ACC112 (cell line): ENCODE measurements around the gene LLCFC1.

Source experiments
- H2AFZ ChIP-seq: fragments of 200-600 bp; sonication (generic); one replicate; pipeline ENCODE4 v1.6.0; 2017; ENCODE audit warnings: antibody characterized with exemption, low read length; ENCODE audit not compliant: unreplicated experiment
- H3K27ac ChIP-seq: fragments of 200-600 bp; sonication (generic); 2 replicates; pipeline ENCODE4 v1.5.1; 2014; ENCODE audit warnings: low read depth, mild to moderate bottlenecking, antibody characterized with exemption, low read length, moderate library complexity
- H3K27me3 ChIP-seq: fragments of 200-600 bp; sonication (generic); 2 replicates; pipeline ENCODE4 v1.6.1; 2014; ENCODE audit warnings: mild to moderate bottlenecking, antibody characterized with exemption, low read length, moderate library complexity, mixed read lengths; ENCODE audit not compliant: insufficient read depth
- H3K36me3 ChIP-seq: fragments of 200-600 bp; sonication (generic); 2 replicates; pipeline ENCODE4 v1.6.1; 2016; ENCODE audit warnings: mild to moderate bottlenecking, antibody characterized with exemption, low read length, moderate library complexity, mixed read lengths; ENCODE audit not compliant: insufficient read depth
- H3K4me1 ChIP-seq: fragments of 200-600 bp; sonication (generic); one replicate; pipeline ENCODE4 v1.6.1; 2016; ENCODE audit warnings: low read length, mixed read lengths; ENCODE audit not compliant: insufficient read depth, unreplicated experiment, control insufficient read depth
- H3K4me3 ChIP-seq: fragments of 200-600 bp; sonication (generic); 2 replicates; pipeline ENCODE4 v1.5.1; 2014; ENCODE audit warnings: mild to moderate bottlenecking, low read depth, low read length
- H3K79me2 ChIP-seq: fragments of 200-600 bp; sonication (generic); one replicate; pipeline ENCODE4 v1.6.0; 2016; ENCODE audit warnings: low read length; ENCODE audit not compliant: control insufficient read depth, unreplicated experiment, insufficient read depth

Gene LLCFC1

GRCh38 chr7:142942746-142943145 is 3.5 kb downstream of the LLCFC1 start:
- Histone ChIP-seq H3K36me3 (no peaks in the 10 kb centered on the region), H2AFZ (no peak overlapping the region), H3K4me3 (no peak overlapping the region), H3K27me3 (peaks cover 20% of the 10 kb centered on the region), H3K27ac (no peak overlapping the region), H3K79me2 (no peaks in the 10 kb centered on the region), H3K4me1 (no peaks in the 10 kb centered on the region)

GRCh38 chr7:142943706-142944268 is 4.5 kb downstream of the LLCFC1 start:
- no peak overlapping the region for H2AFZ ChIP-seq
- no peaks in the 10 kb centered on the region for H3K79me2 ChIP-seq
- H3K4me3 ChIP-seq = no peak overlapping the region
- no peaks in the 10 kb centered on the region for H3K4me1 ChIP-seq
- H3K36me3 ChIP-seq = no peaks in the 10 kb centered on the region
- no peak overlapping the region for H3K27ac ChIP-seq
- peaks cover 21% of the 10 kb centered on the region for H3K27me3 ChIP-seq

GRCh38 chr7:142945001-142945400 is 5.7 kb downstream of the LLCFC1 start:
- no peaks in the 10 kb centered on the region for H3K79me2 ChIP-seq

GRCh38 chr7:142948603-142949002 is 9.3 kb downstream of the LLCFC1 start:
- H3K4me3 ChIP-seq = no peak overlapping the region
- H3K36me3 ChIP-seq = no peaks in the 10 kb centered on the region
- no peaks in the 10 kb centered on the region for H3K4me1 ChIP-seq
- no peak overlapping the region for H2AFZ ChIP-seq
- no peaks in the 10 kb centered on the region for H3K79me2 ChIP-seq
- no peak overlapping the region for H3K27ac ChIP-seq
- H3K27me3 ChIP-seq = peaks cover 37% of the 10 kb centered on the region

More at GRCh38 chr7:142945001-142945400, 5.7 kb downstream of the LLCFC1 start:
- Histone ChIP-seq H3K4me1 (no peaks in the 10 kb centered on the region), H2AFZ (no peak overlapping the region), H3K27ac (no peak overlapping the region), H3K27me3 (peaks cover 27% of the 10 kb centered on the region), H3K36me3 (no peaks in the 10 kb centered on the region), H3K4me3 (no peak overlapping the region)

GRCh38 chr7:142950235-142950634 is 11.0 kb downstream of the LLCFC1 start:
- no peak overlapping the region for H2AFZ ChIP-seq
- no peak overlapping the region for H3K27ac ChIP-seq
- no peaks in the 10 kb centered on the region for H3K36me3 ChIP-seq
- H3K4me3 ChIP-seq = no peak overlapping the region
- H3K79me2 ChIP-seq = no peaks in the 10 kb centered on the region
- no peaks in the 10 kb centered on the region for H3K4me1 ChIP-seq
- peaks cover 37% of the 10 kb centered on the region for H3K27me3 ChIP-seq

- Histone ChIP-seq H3K4me1 (no peaks in the 10 kb centered on the region), H3K27me3 (peaks cover 46% of the 10 kb centered on the region; the same call in 1 of the 2 replicates), H2AFZ (no peak overlapping the region), H3K79me2 (no peaks in the 10 kb centered on the region), H3K27ac (no peak overlapping the region), H3K4me3 (no peak overlapping the region), H3K36me3 (no peaks in the 10 kb centered on the region)
These were observed 15.5 kb downstream of the LLCFC1 start for GRCh38 chr7:142954680-142955268.

GRCh38 chr7:142956951-142957623 is 17.8 kb downstream of the LLCFC1 start:
- no peaks in the 10 kb centered on the region for H3K4me1 ChIP-seq
- H3K27me3 ChIP-seq = peaks cover 30% of the 10 kb centered on the region; the same call in 1 of the 2 replicates
- H3K27ac ChIP-seq = no peak overlapping the region
- no peaks in the 10 kb centered on the region for H3K36me3 ChIP-seq
- H2AFZ ChIP-seq = no peak overlapping the region
- H3K79me2 ChIP-seq = no peaks in the 10 kb centered on the region
- no peak overlapping the region for H3K4me3 ChIP-seq

- Histone ChIP-seq H2AFZ (no peak overlapping the region), H3K36me3 (no peaks in the 10 kb centered on the region), H3K27ac (no peak overlapping the region), H3K4me1 (no peaks in the 10 kb centered on the region), H3K4me3 (no peak overlapping the region), H3K27me3 (peaks cover 32% of the 10 kb centered on the region; the same call in 1 of the 2 replicates), H3K79me2 (no peaks in the 10 kb centered on the region)
These were observed 18.4 kb downstream of the LLCFC1 start for GRCh38 chr7:142957723-142958122.

- H3K4me1 ChIP-seq = no peaks in the 10 kb centered on the region
- H3K27me3 ChIP-seq = peaks cover 44% of the 10 kb centered on the region
- no peaks in the 10 kb centered on the region for H3K36me3 ChIP-seq
- H2AFZ ChIP-seq = no peak overlapping the region
- H3K4me3 ChIP-seq = no peak overlapping the region
- H3K79me2 ChIP-seq = no peaks in the 10 kb centered on the region
- H3K27ac ChIP-seq = no peak overlapping the region
These were observed 19.9 kb downstream of the LLCFC1 start for GRCh38 chr7:142959202-142959601.

- H3K27me3 ChIP-seq = peaks cover 50% of the 10 kb centered on the region
- H3K4me1 ChIP-seq = no peaks in the 10 kb centered on the region
- no peak overlapping the region for H3K4me3 ChIP-seq
- H3K36me3 ChIP-seq = no peaks in the 10 kb centered on the region
- no peaks in the 10 kb centered on the region for H3K79me2 ChIP-seq
- no peak overlapping the region for H2AFZ ChIP-seq
- H3K27ac ChIP-seq = no peak overlapping the region
These were observed 21.8 kb downstream of the LLCFC1 start for GRCh38 chr7:142960955-142961512.

- H3K4me1 ChIP-seq = no peaks in the 10 kb centered on the region
- H2AFZ ChIP-seq = no peak overlapping the region
- H3K27ac ChIP-seq = no peak overlapping the region
- H3K36me3 ChIP-seq = no peaks in the 10 kb centered on the region
- H3K79me2 ChIP-seq = no peaks in the 10 kb centered on the region
- peaks cover 50% of the 10 kb centered on the region for H3K27me3 ChIP-seq
- no peak overlapping the region for H3K4me3 ChIP-seq
These were observed 22.3 kb downstream of the LLCFC1 start for GRCh38 chr7:142961595-142961972.
